ENCODE data around the gene RENBP.

DNA sequence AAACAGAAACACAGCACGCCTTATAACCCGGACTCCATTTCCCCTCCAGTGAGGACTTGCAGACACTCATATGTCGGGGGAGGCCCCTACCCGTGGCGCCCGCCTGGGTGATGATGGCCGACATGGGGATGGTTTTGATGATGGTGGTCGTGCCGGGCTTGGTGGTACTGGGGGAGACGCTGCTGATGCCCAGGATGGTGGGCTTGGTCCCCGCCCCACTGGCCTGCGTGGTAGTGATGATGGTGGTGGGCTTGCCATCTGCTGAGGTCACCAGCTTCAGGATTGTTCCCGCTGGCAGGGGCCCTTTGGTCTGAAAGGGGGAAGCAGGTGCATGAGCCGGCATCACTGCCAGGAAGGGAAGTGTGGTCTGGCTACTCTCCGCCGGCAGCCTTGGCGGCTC is 12.8 kb upstream of the RENBP start:
- no peak for TF ChIP-seq EZH2 (IDR thresholded peaks at IDR 0.05)
- TF ChIP-seq POLR2AphosphoS5 (IDR thresholded peaks at IDR 0.05; ENCODE audit: borderline replicate concordance, low read depth, low read length), result no peak
